Activated T-helper 1 cell treated with anti-CD3 and anti-CD28 coated beads, Interleukin-2, amount 50 U/mL, for 16 hours (primary cell): Measurements from ENCODE around the gene MMP25.
A peak's percentile ranks its signal among the peaks of the same experiment; 100 is the strongest.
"Not testable (repeated sequence)": the region's sequence is repeated elsewhere in the genome, so short reads cannot be mapped to it uniquely, and the experiment has no call there.

Experiments used
- DNase-seq, 2 donors: peaks; one replicate each; pipeline ENCODE4 v3.0.0-alpha.2; 2020; ENCODE audit warnings: low read depth in 1 of 2, low spot score in 1 of 2

The MMP25 gene

GRCh38 chr16:3072148-3072547 lies 25.8 kb downstream of the MMP25 start:
- DNase-seq, result not testable (repeated sequence)

GRCh38 chr16:3072576-3073263 lies 26.4 kb downstream of the MMP25 start:
- not testable (repeated sequence) for DNase-seq

GRCh38 chr16:3073448-3073847 lies 27.1 kb downstream of the MMP25 start:
- no peak for DNase-seq

GRCh38 chr16:3074860-3075522 lies 28.6 kb downstream of the MMP25 start:
- DNase-seq, result peak; percentile 65 to 70

GRCh38 chr16:3075523-3075915 lies 29.2 kb downstream of the MMP25 start:
- DNase-seq, result no peak

- DNase-seq, result not testable (repeated sequence)
Measured at GRCh38 chr16:3075946-3076345, 29.6 kb downstream of the MMP25 start.

- DNase-seq, result no peak
Measured at GRCh38 chr16:3076577-3076976, 30.2 kb downstream of the MMP25 start.

- no peak for DNase-seq
Measured at GRCh38 chr16:3080024-3080423, 33.7 kb downstream of the MMP25 start.

GRCh38 chr16:3081957-3082356 lies 35.6 kb downstream of the MMP25 start:
- DNase-seq, result not testable (repeated sequence)

- not testable (repeated sequence) for DNase-seq
Measured at GRCh38 chr16:3083408-3083807, 37.0 kb downstream of the MMP25 start.

- DNase-seq, result no peak
Measured at GRCh38 chr16:3084491-3084890, 38.1 kb downstream of the MMP25 start.

GRCh38 chr16:3084969-3085670 lies 38.8 kb downstream of the MMP25 start:
- no peak for DNase-seq

- DNase-seq, result no peak
Measured at GRCh38 chr16:3085868-3086595, 39.7 kb downstream of the MMP25 start.

- DNase-seq, result no peak
Measured at GRCh38 chr16:3086596-3087242, 40.4 kb downstream of the MMP25 start.

- DNase-seq, result no peak
Measured at GRCh38 chr16:3087243-3088235, 41.2 kb downstream of the MMP25 start.

GRCh38 chr16:3088450-3088849 lies 42.1 kb downstream of the MMP25 start:
- no peak for DNase-seq

- DNase-seq, result no peak
Measured at GRCh38 chr16:3088925-3089716, 42.8 kb downstream of the MMP25 start.

- DNase-seq, result no peak
Measured at GRCh38 chr16:3089717-3090592, 43.6 kb downstream of the MMP25 start.
